ENCODE results near the gene KLF6.

The KLF6 gene

DNA sequence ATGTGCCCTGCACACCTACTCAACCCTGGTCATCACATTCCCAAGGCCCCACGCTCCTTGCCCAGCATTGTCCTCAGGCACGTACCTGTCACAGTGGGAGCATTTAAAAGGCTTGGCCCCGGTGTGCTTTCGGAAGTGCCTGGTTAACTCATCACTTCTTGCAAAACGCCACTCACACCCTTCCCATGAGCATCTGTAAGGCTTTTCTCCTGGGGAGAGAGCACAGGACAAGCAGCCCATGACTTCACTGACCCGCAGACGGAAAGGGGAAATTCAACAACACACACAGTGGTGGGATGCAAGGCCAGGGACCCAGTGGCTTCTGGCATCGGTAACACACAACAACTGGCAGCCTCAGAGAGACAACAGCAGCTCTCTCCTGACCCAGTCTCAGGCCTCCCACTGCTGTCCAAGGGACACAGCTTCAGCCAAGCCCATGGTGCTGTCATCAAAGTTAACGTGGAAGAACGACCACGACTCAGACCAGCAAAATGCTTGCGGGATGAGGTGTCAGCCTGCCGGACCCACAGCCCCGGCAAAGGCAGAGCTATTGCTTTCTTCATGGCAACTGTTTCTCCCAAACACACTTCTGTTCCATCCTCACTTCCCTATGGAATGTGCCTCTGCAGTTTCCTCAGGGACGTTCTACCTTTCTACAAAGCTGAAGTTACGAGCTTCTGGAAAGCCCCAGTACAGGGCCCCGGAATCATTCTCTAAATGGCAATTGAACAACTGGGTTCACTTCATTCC, 4.8 kb downstream of the KLF6 start:
- DNase-seq (ENCODE audit: low read depth) = peak; percentile 70
- peak overlapping the region; percentile 90 for H3K4me3 ChIP-seq (ENCODE audit: low read length)
- TF ChIP-seq, protein P1, sequence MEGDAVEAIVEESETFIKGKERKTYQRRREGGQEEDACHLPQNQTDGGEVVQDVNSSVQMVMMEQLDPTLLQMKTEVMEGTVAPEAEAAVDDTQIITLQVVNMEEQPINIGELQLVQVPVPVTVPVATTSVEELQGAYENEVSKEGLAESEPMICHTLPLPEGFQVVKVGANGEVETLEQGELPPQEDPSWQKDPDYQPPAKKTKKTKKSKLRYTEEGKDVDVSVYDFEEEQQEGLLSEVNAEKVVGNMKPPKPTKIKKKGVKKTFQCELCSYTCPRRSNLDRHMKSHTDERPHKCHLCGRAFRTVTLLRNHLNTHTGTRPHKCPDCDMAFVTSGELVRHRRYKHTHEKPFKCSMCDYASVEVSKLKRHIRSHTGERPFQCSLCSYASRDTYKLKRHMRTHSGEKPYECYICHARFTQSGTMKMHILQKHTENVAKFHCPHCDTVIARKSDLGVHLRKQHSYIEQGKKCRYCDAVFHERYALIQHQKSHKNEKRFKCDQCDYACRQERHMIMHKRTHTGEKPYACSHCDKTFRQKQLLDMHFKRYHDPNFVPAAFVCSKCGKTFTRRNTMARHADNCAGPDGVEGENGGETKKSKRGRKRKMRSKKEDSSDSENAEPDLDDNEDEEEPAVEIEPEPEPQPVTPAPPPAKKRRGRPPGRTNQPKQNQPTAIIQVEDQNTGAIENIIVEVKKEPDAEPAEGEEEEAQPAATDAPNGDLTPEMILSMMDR (IDR thresholded peaks at IDR 0.05; ENCODE audit: insufficient read depth, low read depth, low read length, missing control alignments) = no peak

DNA sequence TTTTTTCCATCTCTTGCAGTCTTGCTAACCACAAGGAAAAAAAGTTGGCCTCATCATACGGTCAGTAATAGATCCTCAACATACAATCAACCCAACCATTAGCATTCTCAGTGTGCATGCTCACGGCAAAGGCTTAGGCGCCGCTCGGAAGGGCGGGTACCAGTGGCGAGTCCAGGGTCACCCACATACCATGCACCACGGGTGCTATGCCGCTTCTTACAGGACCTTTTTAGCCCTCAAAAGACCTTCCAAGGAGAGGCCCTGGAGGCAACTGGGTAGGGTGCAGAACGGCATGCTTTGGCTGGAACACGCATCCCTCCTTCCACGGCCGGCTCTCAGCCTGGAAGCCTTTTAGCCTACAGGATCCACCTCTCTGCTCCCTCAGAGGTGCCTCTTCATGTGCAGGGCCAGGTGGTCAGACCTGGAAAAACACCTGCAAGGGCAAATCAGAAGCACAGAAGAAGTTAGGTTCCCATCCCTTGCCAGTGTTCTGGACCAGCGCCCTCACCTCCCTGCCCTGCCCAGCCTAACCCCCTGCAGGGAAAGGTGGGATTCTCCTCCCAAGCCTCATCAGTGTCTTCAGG, 5.8 kb downstream of the KLF6 start:
- H3K4me3 ChIP-seq (ENCODE audit: low read length) = peak overlapping the region; percentile 90
- DNase-seq (ENCODE audit: low read depth) = peak; percentile 52
- TF ChIP-seq, protein P1 (IDR thresholded peaks at IDR 0.05; ENCODE audit: insufficient read depth, low read depth, low read length, missing control alignments) = no peak

DNA sequence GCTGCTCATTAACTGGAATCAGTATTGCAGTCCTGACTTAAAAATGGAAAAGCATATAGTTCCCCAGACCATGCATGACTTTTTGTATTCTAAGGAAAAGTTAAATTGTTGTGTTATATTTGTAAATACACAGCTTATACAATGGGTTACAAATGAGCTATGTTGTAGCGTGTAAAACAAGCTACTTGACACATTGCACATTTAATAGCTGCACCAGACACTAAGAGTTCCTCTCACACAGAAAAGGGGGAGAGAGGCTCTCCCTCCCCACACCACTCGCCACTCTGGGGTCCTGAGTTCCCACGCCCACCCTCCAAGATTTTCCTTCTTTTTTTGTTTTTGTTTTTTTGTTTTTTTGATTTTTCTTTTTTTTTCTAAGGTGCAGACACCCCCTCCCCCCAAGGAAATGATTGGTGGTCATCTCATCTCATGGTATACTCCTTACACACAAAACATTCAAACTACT, 6.3 kb downstream of the KLF6 start:
- no peak for DNase-seq (ENCODE audit: low read depth)
- TF ChIP-seq, protein P1 (IDR thresholded peaks at IDR 0.05; ENCODE audit: insufficient read depth, low read depth, low read length, missing control alignments) = no peak
- peak overlapping the region; percentile 11 for H3K4me3 ChIP-seq (ENCODE audit: low read length)

DNA sequence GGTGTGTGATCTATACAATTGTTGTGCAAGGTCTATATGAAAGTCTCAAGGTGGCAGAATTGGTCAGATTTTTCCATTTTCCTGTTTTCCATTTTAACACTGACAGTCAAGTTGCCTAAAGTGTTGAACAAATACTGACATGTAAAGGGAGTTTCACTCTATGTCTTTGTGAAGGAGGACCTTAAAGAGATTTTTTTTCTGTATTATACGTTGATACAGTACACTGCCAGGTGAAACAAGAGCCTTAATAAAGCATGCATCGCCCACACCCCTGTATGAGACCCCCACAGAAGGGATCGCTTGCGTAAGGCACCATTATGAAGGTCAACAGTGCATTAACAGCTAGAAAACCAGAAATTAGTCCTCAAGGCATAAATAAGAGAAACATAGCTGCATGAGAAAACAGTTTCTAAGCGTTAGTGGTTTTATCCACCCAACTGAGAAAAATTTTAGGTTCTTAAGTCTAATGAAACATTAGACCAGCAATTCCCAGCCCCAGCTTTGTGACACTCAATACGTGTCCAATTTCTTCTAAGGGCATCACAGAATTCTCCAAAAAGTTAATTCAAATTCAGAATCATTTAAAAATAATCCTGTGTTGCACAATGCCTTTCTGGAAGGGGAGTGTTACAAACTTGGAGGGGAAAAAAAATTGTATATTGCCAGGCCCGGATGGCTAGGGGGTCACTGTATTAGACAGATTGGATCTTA, 6.9 kb downstream of the KLF6 start:
- TF ChIP-seq, protein P1 (IDR thresholded peaks at IDR 0.05; ENCODE audit: insufficient read depth, low read depth, low read length, missing control alignments) = no peak
- peak; percentile 43 for DNase-seq (ENCODE audit: low read depth)
- peak overlapping the region; percentile 11 for H3K4me3 ChIP-seq (ENCODE audit: low read length)

DNA sequence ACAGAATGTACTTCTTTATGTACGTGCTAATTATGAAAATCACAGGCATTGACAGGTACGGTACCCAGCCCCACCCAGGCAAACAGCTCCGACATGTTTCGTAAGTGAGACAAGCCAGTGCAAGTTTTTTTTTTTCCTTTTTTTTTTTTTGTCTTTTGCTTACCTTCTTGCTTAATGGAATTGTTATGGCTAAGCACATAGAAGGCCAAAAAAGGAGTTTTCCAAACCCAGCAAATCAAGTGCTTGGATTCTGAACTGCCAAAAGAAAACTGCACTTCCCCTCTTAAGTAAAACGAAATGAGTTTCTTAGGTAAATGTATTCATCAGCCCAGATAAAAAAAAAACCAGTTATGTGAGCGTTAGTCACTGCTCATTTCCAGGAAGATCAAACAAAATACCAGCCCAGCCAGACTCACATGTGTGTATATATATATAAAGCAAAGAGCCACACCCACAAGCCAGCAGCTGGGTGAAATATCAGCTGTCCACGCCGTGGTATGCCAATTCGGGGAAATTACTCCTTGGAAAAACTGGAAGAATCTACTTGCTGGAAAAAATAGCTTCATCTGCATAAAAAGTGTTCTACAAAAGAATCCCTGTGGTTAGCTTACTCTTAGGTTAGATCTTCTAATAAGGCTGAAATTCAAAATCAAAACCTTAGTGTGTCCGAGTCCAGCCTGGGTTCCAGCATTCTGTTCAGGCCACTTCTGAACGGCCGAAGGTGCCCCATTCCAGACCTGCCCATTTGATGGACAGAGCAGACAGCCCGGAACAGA, 8.0 kb downstream of the KLF6 start:
- TF ChIP-seq, protein P1 (IDR thresholded peaks at IDR 0.05; ENCODE audit: insufficient read depth, low read depth, low read length, missing control alignments) = no peak
- no peak overlapping the region for H3K4me3 ChIP-seq (ENCODE audit: low read length)
- DNase-seq (ENCODE audit: low read depth) = peak; percentile 90

DNA sequence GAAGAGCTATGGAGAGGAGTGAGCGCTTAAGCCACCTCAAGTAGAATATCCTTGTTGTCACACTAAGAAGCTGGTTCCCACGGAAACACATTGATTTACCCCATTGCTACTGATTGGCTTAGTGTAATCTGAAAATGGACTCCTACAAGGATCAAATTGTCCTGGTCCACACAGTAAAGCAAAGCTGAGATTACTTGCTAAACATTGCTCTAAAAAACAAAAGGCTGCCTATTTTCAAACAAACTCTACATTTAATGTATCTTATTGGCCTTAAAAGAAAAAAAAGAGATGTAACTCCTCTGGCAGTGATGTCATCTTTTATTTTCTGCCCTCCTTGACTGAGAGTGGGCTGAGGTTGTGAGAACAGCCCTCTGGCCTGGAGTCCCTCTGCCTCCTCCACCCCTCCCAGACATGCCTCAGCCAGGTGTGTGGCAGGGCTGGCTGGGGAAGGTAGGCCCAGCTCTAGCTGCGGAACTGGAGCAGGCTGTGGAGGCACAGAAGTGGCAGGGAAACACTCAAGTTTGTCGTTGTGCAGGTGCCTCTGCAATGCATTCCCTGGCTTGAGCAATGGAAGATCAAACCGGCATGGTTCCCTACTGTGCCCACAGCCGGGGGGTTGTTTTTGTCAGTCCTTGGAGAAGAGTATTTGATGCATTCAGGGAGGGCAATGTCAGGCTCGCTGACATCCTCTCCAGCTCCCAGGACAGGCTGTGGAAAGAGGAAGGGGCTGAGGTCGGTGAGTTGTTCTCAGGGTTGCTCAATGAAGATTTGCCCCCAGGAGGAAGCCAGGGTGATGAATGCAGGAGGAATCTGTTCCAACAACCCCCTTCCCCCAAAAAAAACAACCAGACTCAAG, 9.1 kb downstream of the KLF6 start:
- DNase-seq (ENCODE audit: low read depth) = peak; percentile 77
- no peak overlapping the region for H3K4me3 ChIP-seq (ENCODE audit: low read length)
- TF ChIP-seq, protein P1 (IDR thresholded peaks at IDR 0.05; ENCODE audit: insufficient read depth, low read depth, low read length, missing control alignments) = no peak
